ENCODE results near the gene OR7C1.
"Not testable (repeated sequence)": the region's sequence is repeated elsewhere in the genome, so short reads cannot be mapped to it uniquely, and the experiment has no call there.

The OR7C1 gene

GRCh38 chr19:14835011-14835410, at the start of gene OR7C1, which contains the start of gene OR7A5:
Gene OR7C1 (minus strand): TSS chr19:14835185. CDS start chr19:14800136, 35,049 bp downstream.
Gene OR7A5 (minus strand): TSS chr19:14835185. CDS start chr19:14828241, 6,944 bp downstream.
- no peak for DNase-seq

GRCh38 chr19:14871619-14872230, 36.7 kb upstream of the OR7C1 start:
- DNase-seq, result no peak

- DNase-seq, result no peak
Measured at GRCh38 chr19:14868497-14868896, 33.5 kb upstream of the OR7C1 start.

GRCh38 chr19:14848822-14849221, 13.8 kb upstream of the OR7C1 start, which contains the start of gene OR7A10:
Gene OR7A10 (minus strand): TSS chr19:14848922. CDS start chr19:14841877, 7,045 bp downstream.
- no peak for DNase-seq

GRCh38 chr19:14843578-14843977, 8.6 kb upstream of the OR7C1 start:
- DNase-seq, result no peak

GRCh38 chr19:14843169-14843568, 8.2 kb upstream of the OR7C1 start:
- DNase-seq, result no peak

- no peak for DNase-seq
Measured at GRCh38 chr19:14840206-14840605, 5.2 kb upstream of the OR7C1 start.

- DNase-seq, result no peak
Measured at GRCh38 chr19:14837391-14837790, 2.4 kb upstream of the OR7C1 start.

- no peak for DNase-seq
Measured at GRCh38 chr19:14830702-14831101, 4.3 kb downstream of the OR7C1 start.

GRCh38 chr19:14826006-14826405, 9.0 kb downstream of the OR7C1 start:
- no peak for DNase-seq

GRCh38 chr19:14821937-14822336, 13.0 kb downstream of the OR7C1 start:
- no peak for DNase-seq

- DNase-seq, result no peak
Measured at GRCh38 chr19:14818588-14818987, 16.4 kb downstream of the OR7C1 start.

- DNase-seq, result no peak
Measured at GRCh38 chr19:14817052-14817451, 17.9 kb downstream of the OR7C1 start.

- no peak for DNase-seq
Measured at GRCh38 chr19:14814982-14815652, 19.9 kb downstream of the OR7C1 start.

- no peak for DNase-seq
Measured at GRCh38 chr19:14809272-14810057, 25.5 kb downstream of the OR7C1 start.

- no peak for DNase-seq
Measured at GRCh38 chr19:14804765-14805164, 30.2 kb downstream of the OR7C1 start.

GRCh38 chr19:14798760-14799159, 36.2 kb downstream of the OR7C1 start:
- no peak for DNase-seq

GRCh38 chr19:14796021-14796420, 39.0 kb downstream of the OR7C1 start:
- DNase-seq, result no peak

GRCh38 chr19:14795078-14795721, 39.8 kb downstream of the OR7C1 start:
- DNase-seq, result no peak

- not testable (repeated sequence) for DNase-seq
Measured at GRCh38 chr19:14792250-14792649, 42.7 kb downstream of the OR7C1 start.

- DNase-seq, result no peak
Measured at GRCh38 chr19:14786421-14786851, 48.5 kb downstream of the OR7C1 start.

- not testable (repeated sequence) for DNase-seq
Measured at GRCh38 chr19:14785102-14785793, 49.7 kb downstream of the OR7C1 start.
